Body of pancreas (tissue), 4 donors: ENCODE measurements around the gene SLC25A13. TPM values are rescaled to one million over a fixed set of nuclear protein-coding genes. Genes with fewer than 3 reads are reported as not detected.

Experiments used
- ATAC-seq: fragments of 150-250 bp; one replicate; pipeline ENCODE4 v1.9.1; 2016
- DNase-seq, 4 donors: peaks; one replicate each; pipeline ENCODE4 v3.0.0-alpha.2; 2019
- H3K27ac ChIP-seq, 4 donors: fragments of 200-600 bp; sonication (generic); 1 replicate in 3 of 4; 2 replicates in 1 of 4; pipeline versions ENCODE4 v1.5.1 to v1.6.1; 2016 to 2019; ENCODE audit warnings: mild to moderate bottlenecking in 1 of 4, mixed read lengths in 1 of 4, moderate library complexity in 1 of 4
- H3K27me3 ChIP-seq, 2 donors: fragments of 200-600 bp; sonication (generic); one replicate each; pipeline ENCODE4 v1.6.0; 2016; ENCODE audit warnings: mild to moderate bottlenecking in 1 of 2
- H3K36me3 ChIP-seq, 2 donors: fragments of 200-600 bp; sonication (generic); replicated peaks in 1 of 2; 2 replicates each; pipeline ENCODE4 v1.5.1; 2016; ENCODE audit warnings: low read depth in 2 of 2; ENCODE audit not compliant: insufficient read depth in 1 of 2
- H3K4me1 ChIP-seq: fragments of 200-600 bp; sonication (generic); one replicate; pipeline ENCODE4 v1.6.0; 2016
- H3K4me3 ChIP-seq, 2 donors: fragments of 200-600 bp; sonication (generic); 1 replicate in 1 of 2; 2 replicates in 1 of 2; pipeline ENCODE4 v1.5.1; 2016 to 2019
- H3K9me3 ChIP-seq, 3 donors: fragments of 200-600 bp; sonication (generic); 1 replicate in 2 of 3; 2 replicates in 1 of 3; pipeline ENCODE4 v1.5.1; 2016
- CTCF ChIP-seq, 7 experiments: fragments of 450-650 bp in 4 of 7; fragments of 200-600 bp in 3 of 7; sonication (generic) in 3 of 7; IDR thresholded peaks; one replicate each; pipeline ENCODE4 v1.5.1; 2016 to 2019; ENCODE audit warnings: antibody characterized with exemption in 7 of 7
- POLR2A ChIP-seq, 3 donors: fragments of 450-650 bp; IDR thresholded peaks; one replicate each; pipeline ENCODE4 v1.6.1; 2016; ENCODE audit warnings: antibody characterized with exemption in 3 of 3, mild to moderate bottlenecking in 2 of 3
- whole genome bisulfite sequencing, 2 donors: methylation state at CpG; one replicate each; pipeline ENCODE4 v1.1.5; 2017; 5-methylcytosine and 5-hydroxymethylcytosine counted together
- intact Hi-C: fragments of 100-400 bp; cut with DNase I; formaldehyde crosslinking; loops from one replicate; pipeline ENCODE4 v1.15.1; 2023
- total RNA-seq, 2 donors: library from RNA; depleted of rRNA; stranded (reverse); fragments of >200 nt; gene quantifications; one replicate each; pipeline ENCODE4 v1.1.0, GENCODE V29; 2016

Gene SLC25A13
- total RNA-seq, 2 donors from 2014 or later, result 9.6 to 20.1 TPM

- WGBS, 2 donors, result 94 to 95% methylated on average over 5 of the region's 5 CpGs
- no peak overlapping the region for H3K4me3 ChIP-seq
- no peak for TF ChIP-seq POLR2A (IDR thresholded peaks at IDR 0.05)
- TF ChIP-seq CTCF (IDR thresholded peaks at IDR 0.05), result no peak
Measured at GRCh38 chr7:96183163-96183670, 138.7 kb downstream of the SLC25A13 start.

GRCh38 chr7:96182424-96183158 lies 139.3 kb downstream of the SLC25A13 start:
- Histone ChIP-seq H3K27me3 (no peaks in the 10 kb centered on the region), H3K4me3 (no peak overlapping the region), H3K36me3 (peaks cover 0 to 8% of the 10 kb centered on the region in 2 donors), H3K4me1 (no peaks in the 10 kb centered on the region), H3K9me3 (no peaks in the 10 kb centered on the region), H3K27ac (no peak overlapping the region)
- intact Hi-C loops, result no loop called here
- DNase-seq, result no peak
- TF ChIP-seq CTCF (IDR thresholded peaks at IDR 0.05), result no peak
- no peak for ATAC-seq
- WGBS, 2 donors, result 80 to 91% methylated on average over 5 of the region's 5 CpGs

More at GRCh38 chr7:96183163-96183670, 138.7 kb downstream of the SLC25A13 start:
- ATAC-seq (no peak), DNase-seq (no peak)
- H3K27me3 ChIP-seq, result no peaks in the 10 kb centered on the region
- intact Hi-C loops, result no loop called here
- no peak overlapping the region for H3K27ac ChIP-seq
- peaks cover 0 to 8% of the 10 kb centered on the region in 2 donors for H3K36me3 ChIP-seq
- no peaks in the 10 kb centered on the region for H3K9me3 ChIP-seq
- H3K4me1 ChIP-seq, result no peaks in the 10 kb centered on the region

- ATAC-seq, result no peak
- H3K4me3 ChIP-seq, result no peak overlapping the region
- no peak for TF ChIP-seq POLR2A (IDR thresholded peaks at IDR 0.05)
- TF ChIP-seq CTCF (IDR thresholded peaks at IDR 0.05), result no peak
- intact Hi-C loops, result no loop called here
- no peaks in the 10 kb centered on the region for H3K27me3 ChIP-seq
- DNase-seq, result no peak
- no peaks in the 10 kb centered on the region for H3K4me1 ChIP-seq
- H3K9me3 ChIP-seq, result no peaks in the 10 kb centered on the region
- H3K36me3 ChIP-seq, result peaks cover 0 to 8% of the 10 kb centered on the region in 2 donors
- WGBS, 2 donors, result 93 to 95% methylated on average over 3 of the region's 3 CpGs
- H3K27ac ChIP-seq, result no peak overlapping the region
Measured at GRCh38 chr7:96181174-96181573, 140.7 kb downstream of the SLC25A13 start.

- H3K27me3 ChIP-seq, result no peaks in the 10 kb centered on the region
- no peak for TF ChIP-seq CTCF (IDR thresholded peaks at IDR 0.05)
- no peak for TF ChIP-seq POLR2A (IDR thresholded peaks at IDR 0.05)
- no peaks in the 10 kb centered on the region for H3K4me1 ChIP-seq
- no peak overlapping the region for H3K4me3 ChIP-seq
- no peak for DNase-seq
- ATAC-seq, result no peak
- H3K36me3 ChIP-seq, result peaks cover 0 to 7% of the 10 kb centered on the region in 2 donors
- intact Hi-C loops, result no loop called here
- no peaks in the 10 kb centered on the region for H3K9me3 ChIP-seq
- no peak overlapping the region for H3K27ac ChIP-seq
Measured at GRCh38 chr7:96179837-96180236, 142.1 kb downstream of the SLC25A13 start.

GRCh38 chr7:96179341-96179740 lies 142.6 kb downstream of the SLC25A13 start:
- TF ChIP-seq POLR2A (IDR thresholded peaks at IDR 0.05) (no peak), CTCF (IDR thresholded peaks at IDR 0.05) (no peak)
- WGBS, 2 donors, result 71 to 75% methylated on average over 3 of the region's 3 CpGs
- Histone ChIP-seq H3K27me3 (no peaks in the 10 kb centered on the region), H3K36me3 (peaks cover 0 to 6% of the 10 kb centered on the region in 2 donors), H3K4me1 (no peaks in the 10 kb centered on the region), H3K27ac (no peak overlapping the region), H3K9me3 (no peaks in the 10 kb centered on the region), H3K4me3 (no peak overlapping the region)
- no peak for ATAC-seq
- DNase-seq, result no peak
- intact Hi-C loops, result no loop called here
